Smooth muscle cell of the pulmonary artery (primary cell): ENCODE measurements around the gene USP48. TPM values are rescaled to one million over a fixed set of nuclear protein-coding genes. Genes with fewer than 3 reads are reported as not detected.

ENCODE experiments used
- total RNA-seq: library from RNA; depleted of rRNA; stranded (reverse); fragments of >200 nt; gene quantifications from 2 replicates; pipeline ENCODE4 v1.2.3, GENCODE V29; 2014

The USP48 gene
- 46.3 and 48.4 TPM in 2 replicates for total RNA-seq

DNA sequence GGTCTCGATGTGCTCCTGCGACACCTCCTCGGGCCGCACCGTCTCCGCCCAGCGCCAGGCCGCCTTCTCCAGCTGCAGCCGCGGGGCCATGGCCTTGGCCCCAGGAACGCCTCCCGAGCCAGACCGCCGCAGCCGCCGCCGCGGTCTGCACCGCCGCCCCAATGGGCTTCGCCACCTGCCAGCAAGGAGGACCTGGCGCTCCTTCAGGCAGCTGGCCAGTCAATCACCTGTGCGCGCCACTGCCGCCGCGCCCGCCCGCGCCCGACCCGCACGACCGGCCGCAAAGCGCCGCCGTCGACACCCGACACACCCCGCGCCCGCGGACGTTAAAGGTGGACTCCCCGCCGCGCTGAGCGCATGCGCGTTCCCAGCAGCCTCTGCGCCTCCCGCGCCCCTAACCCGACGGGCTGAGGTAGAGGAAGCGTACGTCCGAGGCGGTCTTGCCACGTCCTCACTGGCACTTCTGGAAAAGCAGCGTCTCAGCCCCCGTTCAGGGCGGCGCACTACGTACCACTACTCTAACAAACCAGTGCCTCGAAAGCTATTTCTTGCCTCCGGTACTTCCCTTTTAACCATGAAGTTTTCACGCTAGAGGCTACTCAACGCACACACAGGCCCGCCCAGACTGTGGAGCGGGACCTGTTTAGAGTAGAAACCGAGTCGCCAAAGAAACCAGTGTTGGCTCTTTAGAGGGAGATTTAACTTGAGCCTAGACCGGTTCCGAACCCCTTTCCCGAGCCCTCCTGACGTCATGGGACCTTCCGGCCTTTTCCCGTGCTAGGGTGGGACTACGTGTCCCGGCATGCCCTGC lies at the start of gene USP48:
Gene USP48 (minus strand): TSS at position 282 of the 811 bp plus-strand sequence. CDS start 192 bp downstream, at position 90.

GRCh38 chr1:21811875-21812305 lies 28.9 kb upstream of the USP48 start, which contains the start of gene LDLRAD2:
LDLRAD2 (plus strand) TSS chr1:21812265; CDS start chr1:21812452, 187 bp downstream.

DNA sequence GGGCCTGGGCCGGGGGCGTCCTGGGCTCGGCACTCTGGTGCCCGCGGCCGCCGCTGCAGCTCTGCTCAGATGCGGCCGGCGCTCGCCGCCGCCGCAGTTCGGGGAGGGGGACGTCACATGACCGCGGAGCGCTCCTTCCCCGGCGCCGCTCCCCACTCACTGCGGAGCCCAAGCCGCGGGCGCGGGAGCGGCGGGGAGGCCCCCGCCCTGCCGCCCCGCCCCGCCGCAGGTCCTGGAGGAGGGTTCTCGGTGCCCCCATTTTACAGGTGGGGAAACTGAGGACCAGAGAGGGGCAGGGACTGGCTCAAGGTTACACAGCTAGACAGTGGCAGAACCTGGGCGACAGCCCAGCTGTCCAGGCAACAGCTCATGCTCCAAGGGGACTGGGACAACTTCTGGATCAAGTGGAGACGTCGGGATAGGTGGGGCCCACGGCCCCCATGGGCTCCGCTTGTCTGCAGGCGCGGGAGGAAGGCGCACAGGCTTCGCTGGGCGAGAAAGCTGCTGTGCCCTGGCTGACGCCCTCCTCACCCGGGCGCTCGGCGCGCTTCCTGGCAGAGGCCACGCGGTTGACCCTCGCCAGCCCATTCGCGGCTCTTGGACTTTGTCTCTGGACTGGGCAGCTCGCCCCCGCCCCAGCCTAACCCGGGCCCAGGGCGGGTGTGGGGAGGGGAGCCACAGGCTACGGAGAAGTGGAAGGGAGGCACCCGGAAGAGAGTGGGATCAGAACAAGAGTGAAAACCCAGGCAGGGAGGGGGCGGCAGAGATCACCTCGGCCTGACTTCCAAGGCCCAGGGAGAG lies 113.5 kb downstream of the USP48 start, which contains the start of gene RAP1GAP:
Gene RAP1GAP (minus strand): TSS at position 100 of the 801 bp plus-strand sequence. CDS start 49,325 bp downstream, outside the sequence.

Other genes with a start within 250 kb of the USP48 start
- gene RAP1GAP, start 113.8 kb downstream of the USP48 start, total RNA-seq = 0.20 and 0.23 TPM in 2 replicates
- gene LDLRAD2, start 29.1 kb upstream of the USP48 start, total RNA-seq = 0.13 TPM in 1 of 2 replicates, not detected in the other
- 659 and 1,078 TPM in 2 replicates for gene HSPG2, start 154.2 kb upstream of the USP48 start, total RNA-seq
- not detected in 2 replicates for gene CELA3B, start 193.9 kb upstream of the USP48 start, total RNA-seq
- gene CELA3A, start 218.5 kb upstream of the USP48 start, total RNA-seq = not detected in 2 replicates